Measurements from ENCODE around the gene THG1L. TPM values are rescaled to one million over a fixed set of nuclear protein-coding genes. Genes with fewer than 3 reads are reported as not detected.
"Not testable (repeated sequence)": the region's sequence is repeated elsewhere in the genome, so short reads cannot be mapped to it uniquely, and the experiment has no call there.

Gene THG1L
- total RNA-seq, 2 experiments from 2014 or later, result 29.2 to 32.1 TPM

DNA sequence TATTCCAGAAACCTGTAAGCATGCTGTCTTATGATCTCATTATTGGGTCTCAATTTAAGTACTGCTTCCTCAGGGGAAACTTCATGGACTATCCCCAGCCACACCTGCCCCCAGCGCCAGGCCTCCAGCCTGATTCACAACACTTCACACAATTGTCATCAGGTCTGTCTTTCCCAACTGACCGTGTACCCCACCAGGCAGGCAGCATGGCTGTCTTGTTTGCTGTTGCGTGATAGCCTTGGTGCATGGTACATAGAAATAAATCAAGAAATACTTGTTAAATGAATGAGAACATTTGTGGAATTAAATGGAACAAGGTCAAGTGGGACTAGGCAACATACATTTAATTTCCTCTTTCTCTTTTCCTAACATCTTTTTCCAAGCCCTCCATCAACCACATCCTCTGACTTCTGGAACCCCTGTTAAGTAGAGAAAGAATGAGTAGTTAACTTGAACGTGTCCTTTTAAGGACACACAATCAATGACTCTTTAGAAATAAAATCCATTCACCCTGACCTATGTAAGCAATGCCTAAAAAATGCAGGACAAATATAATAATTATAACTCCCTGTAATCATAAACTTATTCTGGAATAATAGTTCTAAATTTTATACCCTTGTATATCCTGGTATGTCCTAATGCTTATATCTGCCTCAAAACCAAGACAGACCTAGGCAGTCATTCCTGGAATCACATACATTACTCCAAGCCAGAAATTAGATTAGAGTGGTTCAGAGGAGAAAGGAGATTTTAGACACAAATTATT, 17.2 kb upstream of the THG1L start:
- peaks cover 6% of the 10 kb centered on the region for H3K36me3 Mint-ChIP-seq
- H3K27me3 Mint-ChIP-seq, result peaks cover 4% of the 10 kb centered on the region
- peaks cover 1% of the 10 kb centered on the region for H3K9me3 Mint-ChIP-seq
- no peak overlapping the region for H3K27ac Mint-ChIP-seq
- peaks cover 11% of the 10 kb centered on the region for H3K4me1 Mint-ChIP-seq
- no peak for DNase-seq
- H3K4me3 Mint-ChIP-seq, result no peak overlapping the region

GRCh38 chr5:157714596-157714864, 16.7 kb upstream of the THG1L start:
- peaks cover 4% of the 10 kb centered on the region for H3K27me3 Mint-ChIP-seq
- no peaks in the 10 kb centered on the region for H3K9me3 Mint-ChIP-seq
- H3K27ac Mint-ChIP-seq, result no peak overlapping the region
- H3K36me3 Mint-ChIP-seq, result peaks cover 6% of the 10 kb centered on the region
- H3K4me1 Mint-ChIP-seq, result peaks cover 11% of the 10 kb centered on the region
- H3K4me3 Mint-ChIP-seq, result no peak overlapping the region
- no peak for DNase-seq

- H3K36me3 Mint-ChIP-seq, result peaks cover 15% of the 10 kb centered on the region
- no peak overlapping the region for H3K27ac Mint-ChIP-seq
- H3K4me1 Mint-ChIP-seq, result peaks cover 11% of the 10 kb centered on the region
- DNase-seq, result no peak
- H3K27me3 Mint-ChIP-seq, result no peaks in the 10 kb centered on the region
- H3K9me3 Mint-ChIP-seq, result peaks cover 2% of the 10 kb centered on the region
- H3K4me3 Mint-ChIP-seq, result no peak overlapping the region
These were observed 12.7 kb upstream of the THG1L start for GRCh38 chr5:157718519-157718918.

DNA sequence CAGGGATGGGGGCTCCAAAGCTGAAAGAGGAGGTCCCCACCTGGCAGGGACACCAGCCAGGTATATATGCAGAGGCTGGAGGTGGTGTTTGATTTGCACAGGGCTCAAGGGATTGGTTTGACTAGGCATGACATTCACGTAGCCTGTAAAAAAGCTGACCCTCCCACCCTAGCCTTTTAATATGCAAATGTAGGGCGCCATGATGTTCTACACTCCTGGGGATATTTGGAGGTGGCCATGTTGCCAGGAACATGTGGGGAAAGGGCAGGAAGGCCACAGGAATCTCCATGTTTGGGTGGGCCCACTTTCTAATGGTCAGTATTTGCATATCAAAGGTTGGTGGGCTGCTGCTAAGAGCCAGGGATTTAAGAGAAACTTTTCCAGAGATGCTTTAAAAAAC, 12.0 kb upstream of the THG1L start:
- Mint-ChIP-seq H3K36me3 (peaks cover 18% of the 10 kb centered on the region), H3K27me3 (no peaks in the 10 kb centered on the region)

DNA sequence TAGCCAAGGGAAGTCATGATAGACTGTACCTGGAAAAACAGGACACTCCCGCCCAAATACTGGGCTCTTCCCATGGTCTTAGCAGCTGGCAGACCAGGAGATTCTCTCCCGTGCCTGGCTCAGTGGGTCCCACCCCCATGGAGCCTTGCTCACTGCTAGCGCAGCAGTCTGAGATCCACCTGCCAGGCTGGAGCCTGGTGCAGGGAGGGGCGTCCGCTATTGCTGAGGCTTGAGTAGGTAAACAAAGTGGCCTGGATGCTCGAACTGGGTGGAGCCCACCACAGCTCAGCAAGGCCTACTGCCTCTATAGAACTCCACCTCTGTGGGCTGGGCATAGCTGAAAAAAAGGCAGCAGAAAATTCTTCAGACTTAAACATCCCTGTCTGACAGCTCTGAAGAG, 10.1 kb upstream of the THG1L start:
- peaks cover 2% of the 10 kb centered on the region for H3K9me3 Mint-ChIP-seq
- no peak overlapping the region for H3K4me3 Mint-ChIP-seq
- peaks cover 9% of the 10 kb centered on the region for H3K4me1 Mint-ChIP-seq
- DNase-seq, result no peak
- H3K27ac Mint-ChIP-seq, result no peak overlapping the region
- H3K36me3 Mint-ChIP-seq, result peaks cover 21% of the 10 kb centered on the region
- no peaks in the 10 kb centered on the region for H3K27me3 Mint-ChIP-seq

More for the DNA sequence above, 12.0 kb upstream of the THG1L start:
- H3K4me1 Mint-ChIP-seq, result peaks cover 11% of the 10 kb centered on the region
- no peak overlapping the region for H3K4me3 Mint-ChIP-seq
- DNase-seq, result no peak
- H3K27ac Mint-ChIP-seq, result no peak overlapping the region
- H3K9me3 Mint-ChIP-seq, result peaks cover 2% of the 10 kb centered on the region

- H3K27me3 Mint-ChIP-seq, DNase-seq, H3K4me3 Mint-ChIP-seq, H3K4me1 Mint-ChIP-seq, H3K27ac Mint-ChIP-seq, H3K9me3 Mint-ChIP-seq: not testable (repeated sequence)
- H3K36me3 Mint-ChIP-seq, result peaks cover 30% of the 10 kb centered on the region
These were observed 8.3 kb upstream of the THG1L start for GRCh38 chr5:157722895-157723294.

- not testable (repeated sequence) for H3K9me3 Mint-ChIP-seq, H3K27me3 Mint-ChIP-seq, H3K27ac Mint-ChIP-seq, H3K4me3 Mint-ChIP-seq, DNase-seq
- H3K4me1 Mint-ChIP-seq, result peaks cover 14% of the 10 kb centered on the region
- H3K36me3 Mint-ChIP-seq, result peaks cover 30% of the 10 kb centered on the region
These were observed 4.6 kb upstream of the THG1L start for GRCh38 chr5:157726607-157727006.

- not testable (repeated sequence) for DNase-seq, H3K9me3 Mint-ChIP-seq, H3K27me3 Mint-ChIP-seq, H3K27ac Mint-ChIP-seq, H3K4me3 Mint-ChIP-seq
- H3K36me3 Mint-ChIP-seq, result peaks cover 26% of the 10 kb centered on the region
- peaks cover 19% of the 10 kb centered on the region for H3K4me1 Mint-ChIP-seq
These were observed 3.4 kb upstream of the THG1L start for GRCh38 chr5:157727858-157728257.

DNA sequence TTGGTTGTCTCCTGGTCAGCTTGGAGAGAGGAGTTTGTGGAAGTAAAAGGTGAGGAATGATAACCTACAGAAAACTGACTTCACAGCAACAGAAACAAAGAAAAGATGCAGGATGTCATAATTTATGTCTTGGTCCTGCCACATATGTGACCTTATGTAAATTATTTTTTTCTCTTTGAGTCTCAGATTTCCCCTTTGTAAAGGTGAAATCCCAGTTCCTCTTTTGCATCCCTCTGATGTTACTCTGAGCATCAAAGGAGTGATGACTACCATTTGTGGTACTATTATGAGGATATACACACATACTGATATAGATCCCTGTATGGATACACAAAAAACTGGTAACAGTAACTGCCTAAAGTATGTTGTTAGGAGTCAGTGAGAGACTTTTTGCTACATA, 1.4 kb upstream of the THG1L start:
- H3K9me3 Mint-ChIP-seq, result no peaks in the 10 kb centered on the region
- peaks cover 22% of the 10 kb centered on the region for H3K4me1 Mint-ChIP-seq
- no peaks in the 10 kb centered on the region for H3K27me3 Mint-ChIP-seq
- H3K27ac Mint-ChIP-seq, result peak overlapping the region; percentile 57
- H3K36me3 Mint-ChIP-seq, result peaks cover 18% of the 10 kb centered on the region
- DNase-seq, result no peak
- no peak overlapping the region for H3K4me3 Mint-ChIP-seq

- Mint-ChIP-seq H3K4me1 (peaks cover 22% of the 10 kb centered on the region), H3K9me3 (no peaks in the 10 kb centered on the region), H3K36me3 (peaks cover 12% of the 10 kb centered on the region), H3K4me3 (peak overlapping the region; percentile 92), H3K27ac (peak overlapping the region; percentile 99), H3K27me3 (no peaks in the 10 kb centered on the region)
- DNase-seq, result no peak
These were observed 334 bp upstream of the THG1L start for GRCh38 chr5:157730900-157731271.

DNA sequence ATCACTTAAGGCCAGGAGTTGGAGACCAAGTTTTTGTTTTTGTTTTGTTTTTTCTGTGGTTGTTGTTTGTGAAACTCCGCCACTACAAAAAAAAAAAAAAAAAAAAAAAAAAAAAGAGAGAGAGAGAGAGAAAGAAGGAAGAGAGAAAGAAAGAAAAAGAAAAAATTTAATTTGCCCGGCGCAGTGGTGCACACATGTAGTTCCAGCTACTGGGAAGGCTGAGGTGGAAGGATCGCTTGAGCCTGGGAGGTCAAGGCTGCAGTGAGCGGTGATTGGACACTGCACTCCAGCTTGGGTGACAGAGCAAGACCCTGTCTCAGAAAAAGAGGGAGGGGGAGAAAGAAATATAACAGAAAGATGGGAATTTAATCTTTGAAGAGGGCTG, 902 bp downstream of the THG1L start:
- Mint-ChIP-seq H3K36me3 (peaks cover 7% of the 10 kb centered on the region), H3K27me3 (no peaks in the 10 kb centered on the region), H3K27ac (peak overlapping the region; percentile 99), H3K4me3 (peak overlapping the region; percentile 92), H3K4me1 (peaks cover 22% of the 10 kb centered on the region), H3K9me3 (no peaks in the 10 kb centered on the region)
- no peak for DNase-seq

DNA sequence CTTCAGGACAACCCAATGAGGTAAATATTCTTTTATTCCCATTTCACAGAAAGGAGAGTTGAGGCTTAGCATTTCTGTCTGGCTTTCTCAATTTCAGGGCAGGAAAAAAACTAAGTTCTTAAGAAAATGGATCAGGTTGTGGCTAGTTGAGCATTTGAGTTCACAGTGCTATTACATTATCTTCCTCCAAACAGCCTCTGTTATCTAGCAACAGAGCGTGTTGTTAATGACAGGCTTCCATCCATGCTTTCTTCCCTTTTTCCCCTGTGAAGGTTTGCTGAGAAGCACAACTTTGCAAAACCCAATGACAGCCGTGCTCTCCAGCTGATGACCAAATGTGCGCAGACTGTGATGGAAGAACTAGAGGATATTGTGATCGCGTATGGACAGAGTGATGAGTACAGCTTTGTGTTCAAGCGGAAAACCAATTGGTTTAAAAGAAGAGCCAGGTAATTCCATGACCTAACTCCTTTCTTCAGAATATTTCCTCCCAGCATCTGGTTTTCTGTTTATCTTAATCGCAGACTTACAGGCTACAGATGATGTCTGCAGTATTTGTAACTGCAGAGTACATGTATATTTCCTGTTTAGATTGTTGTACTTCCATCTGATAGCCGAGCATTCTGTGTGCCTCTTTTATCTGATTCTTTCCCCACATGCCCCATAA, 1.5 kb downstream of the THG1L start:
- Mint-ChIP-seq H3K4me1 (peaks cover 22% of the 10 kb centered on the region), H3K27ac (no peak overlapping the region), H3K4me3 (peak overlapping the region; percentile 47), H3K27me3 (no peaks in the 10 kb centered on the region), H3K36me3 (peaks cover 5% of the 10 kb centered on the region), H3K9me3 (no peaks in the 10 kb centered on the region)
- no peak for DNase-seq

- Mint-ChIP-seq H3K27ac (no peak overlapping the region), H3K36me3 (peaks cover 15% of the 10 kb centered on the region), H3K27me3 (no peaks in the 10 kb centered on the region), H3K9me3 (no peaks in the 10 kb centered on the region), H3K4me3 (no peak overlapping the region), H3K4me1 (peaks cover 19% of the 10 kb centered on the region)
- no peak for DNase-seq
These were observed 3.2 kb downstream of the THG1L start for GRCh38 chr5:157734436-157734835.

- no peaks in the 10 kb centered on the region for H3K9me3 Mint-ChIP-seq
- peaks cover 20% of the 10 kb centered on the region for H3K36me3 Mint-ChIP-seq
- H3K27ac Mint-ChIP-seq, result no peak overlapping the region
- no peak for DNase-seq
- peaks cover 9% of the 10 kb centered on the region for H3K4me1 Mint-ChIP-seq
- H3K4me3 Mint-ChIP-seq, result no peak overlapping the region
- H3K27me3 Mint-ChIP-seq, result no peaks in the 10 kb centered on the region
These were observed 4.8 kb downstream of the THG1L start for GRCh38 chr5:157735991-157736390.

DNA sequence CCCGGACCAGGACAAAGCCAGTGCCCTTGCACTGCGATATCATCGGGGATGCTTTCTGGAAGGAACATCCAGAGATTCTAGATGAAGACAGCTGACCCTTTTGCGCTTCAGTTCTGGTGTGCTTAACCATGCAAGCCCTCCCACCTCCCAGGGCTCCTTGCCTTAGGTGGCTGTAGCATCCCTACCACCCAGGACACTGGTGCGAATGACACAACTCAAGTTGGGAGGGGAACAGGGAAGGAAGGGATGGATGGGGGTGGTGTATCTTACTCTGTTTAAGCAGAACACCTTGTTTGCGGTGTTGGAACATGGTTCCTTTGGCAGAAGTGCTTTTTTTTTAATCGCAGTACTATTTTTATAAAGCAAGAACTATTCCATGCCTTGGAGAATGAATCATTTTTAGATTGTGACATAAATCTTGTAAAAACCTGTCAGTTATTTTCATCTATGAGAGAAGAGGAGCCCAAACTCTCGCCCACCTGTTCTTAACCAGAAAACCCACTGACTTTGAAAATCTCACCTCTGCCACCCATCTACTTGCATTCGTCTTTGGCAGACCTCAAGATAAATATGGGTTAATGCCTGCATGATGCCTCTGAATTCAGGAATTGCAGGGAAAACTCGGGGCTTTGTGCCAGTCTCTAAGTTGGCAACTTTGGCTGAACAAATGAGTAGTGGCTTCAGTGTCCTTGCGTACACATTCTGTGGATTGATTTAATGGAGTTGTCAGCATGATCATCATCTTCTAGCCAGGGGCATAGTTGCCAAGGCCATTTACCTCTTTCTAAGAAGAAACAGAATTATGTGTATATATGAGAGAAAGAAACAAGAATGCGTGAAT, 8.4 kb downstream of the THG1L start:
- no peak for DNase-seq
- no peak overlapping the region for H3K27ac Mint-ChIP-seq
- no peak overlapping the region for H3K4me3 Mint-ChIP-seq
- H3K27me3 Mint-ChIP-seq, result no peaks in the 10 kb centered on the region
- no peaks in the 10 kb centered on the region for H3K9me3 Mint-ChIP-seq
- H3K36me3 Mint-ChIP-seq, result peaks cover 24% of the 10 kb centered on the region
- peaks cover 10% of the 10 kb centered on the region for H3K4me1 Mint-ChIP-seq
